MM.1S (cell line): ENCODE measurements around the gene NOSIP.

Source experiments
- DNase-seq: peaks from one replicate; pipeline ENCODE4 v3.0.0-alpha.2; 2015
- H2AFZ ChIP-seq: fragments of 300-600 bp; sonication (generic); 2 replicates; pipeline ENCODE4 v1.6.0; 2016; ENCODE audit warnings: antibody characterized with exemption, low read length
- H3F3A ChIP-seq: fragments of 300-600 bp; sonication (generic); 2 replicates; pipeline ENCODE4 v1.6.1; 2016; ENCODE audit warnings: mild to moderate bottlenecking, antibody characterized with exemption, low read length, moderate library complexity, mixed read lengths; ENCODE audit not compliant: insufficient read depth
- H3K27ac ChIP-seq: fragments of 300-600 bp; sonication (generic); 2 replicates; pipeline ENCODE4 v1.5.1; 2016; ENCODE audit warnings: mild to moderate bottlenecking, low read length
- H3K27me3 ChIP-seq: fragments of 300-600 bp; sonication (generic); replicated peaks from 2 replicates; pipeline ENCODE4 v1.6.0; 2016; ENCODE audit warnings: low read length; ENCODE audit not compliant: insufficient read depth
- H3K36me3 ChIP-seq: fragments of 300-600 bp; sonication (generic); replicated peaks from 2 replicates; pipeline ENCODE4 v1.6.1; 2016; ENCODE audit warnings: mild to moderate bottlenecking, low read length, mixed read lengths; ENCODE audit not compliant: insufficient read depth
- H3K4me1 ChIP-seq: fragments of 300-600 bp; sonication (generic); 2 replicates; pipeline ENCODE4 v1.6.1; 2016; ENCODE audit warnings: low read length, mixed read lengths
- H3K4me2 ChIP-seq: fragments of 300-600 bp; sonication (generic); 2 replicates; pipeline ENCODE4 v1.6.0; 2016; ENCODE audit warnings: low read depth, low read length
- H3K4me3 ChIP-seq: fragments of 300-600 bp; sonication (generic); 2 replicates; pipeline ENCODE4 v1.5.1; 2016; ENCODE audit warnings: low read length, mixed read lengths
- H3K79me2 ChIP-seq: fragments of 300-600 bp; sonication (generic); 2 replicates; pipeline ENCODE4 v1.6.1; 2016; ENCODE audit warnings: mixed run types, low read length, mixed read lengths
- H3K9ac ChIP-seq: fragments of 300-600 bp; sonication (generic); 2 replicates; pipeline ENCODE4 v1.6.1; 2016; ENCODE audit warnings: low read length, mixed read lengths
- H3K9me2 ChIP-seq: fragments of 300-600 bp; sonication (generic); replicated peaks from 2 replicates; pipeline ENCODE4 v1.6.1; 2016; ENCODE audit warnings: mild to moderate bottlenecking, low read length, mixed read lengths; ENCODE audit not compliant: insufficient read depth
- H3K9me3 ChIP-seq: fragments of 300-600 bp; sonication (generic); replicated peaks from 2 replicates; pipeline ENCODE4 v1.6.1; 2016; ENCODE audit warnings: mild to moderate bottlenecking, low read length, mixed read lengths; ENCODE audit not compliant: insufficient read depth
- H4K20me1 ChIP-seq: fragments of 300-600 bp; sonication (generic); 2 replicates; pipeline ENCODE4 v1.6.1; 2016; ENCODE audit warnings: mild to moderate bottlenecking, low read length, moderate library complexity, mixed read lengths; ENCODE audit not compliant: insufficient read depth
- CTCF ChIP-seq: fragments of 300-600 bp; sonication (generic); IDR thresholded peaks from 2 replicates; pipeline ENCODE4 v1.5.1; 2016; ENCODE audit warnings: antibody characterized with exemption, low read length, mixed read lengths
- EZH2 ChIP-seq: fragments of 300-600 bp; sonication (generic); optimal IDR thresholded peaks from 2 replicates; pipeline ENCODE3; 2017; ENCODE audit warnings: low read depth, mild to moderate bottlenecking, antibody characterized with exemption, low read length, mixed read lengths
- EZH2phosphoT487 ChIP-seq: fragments of 300-600 bp; sonication (generic); IDR thresholded peaks from 2 replicates; pipeline ENCODE4 v1.6.1; 2018; ENCODE audit warnings: antibody characterized with exemption, low read length

Gene NOSIP

DNA sequence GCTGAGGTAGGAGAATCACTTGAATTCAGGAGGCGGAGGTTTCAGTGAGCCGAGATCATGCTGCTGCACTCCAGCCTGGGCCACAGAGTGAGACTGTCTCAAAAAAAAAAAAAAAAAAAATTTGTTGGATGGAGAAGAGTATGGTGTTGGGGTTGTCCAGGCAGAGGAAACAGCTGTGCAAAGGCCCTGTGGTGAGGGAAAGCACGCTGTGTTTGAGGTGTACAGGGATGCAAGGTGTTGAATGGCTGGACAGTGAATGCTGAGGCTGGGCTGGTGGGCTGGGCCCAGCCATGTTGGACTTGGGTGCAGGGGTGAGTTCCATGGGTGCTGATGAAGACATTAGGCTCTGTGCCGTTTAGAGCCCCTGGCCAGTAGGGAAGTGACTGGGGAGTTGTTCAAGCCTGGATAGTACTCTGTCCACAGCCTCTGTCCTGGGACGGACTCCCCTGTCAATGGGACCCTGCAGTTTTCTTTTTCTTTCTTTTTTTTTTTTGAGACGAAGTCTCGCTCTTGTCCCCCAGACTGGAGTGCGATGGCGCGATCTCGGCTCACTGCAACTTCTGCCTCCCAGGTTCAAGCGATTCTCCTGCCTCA, 29.2 kb upstream of the NOSIP start:
- Histone ChIP-seq H3K27me3 (no peaks in the 10 kb centered on the region), H3K9me3 (no peaks in the 10 kb centered on the region), H3K9ac (no peak overlapping the region), H3K4me3 (no peak overlapping the region), H3K9me2 (no peaks in the 10 kb centered on the region), H2AFZ (no peak overlapping the region), H3K36me3 (peaks cover 5% of the 10 kb centered on the region; the same call in 1 of the 2 replicates), H3K4me1 (no peaks in the 10 kb centered on the region), H3K79me2 (peaks cover 59% of the 10 kb centered on the region), H3K4me2 (no peak overlapping the region), H4K20me1 (no peaks in the 10 kb centered on the region), H3F3A (no peaks in the 10 kb centered on the region), H3K27ac (no peak overlapping the region)
- TF ChIP-seq CTCF: no peak
- no peak for TF ChIP-seq EZH2phosphoT487
- TF ChIP-seq EZH2: no peak
- no peak for DNase-seq

DNA sequence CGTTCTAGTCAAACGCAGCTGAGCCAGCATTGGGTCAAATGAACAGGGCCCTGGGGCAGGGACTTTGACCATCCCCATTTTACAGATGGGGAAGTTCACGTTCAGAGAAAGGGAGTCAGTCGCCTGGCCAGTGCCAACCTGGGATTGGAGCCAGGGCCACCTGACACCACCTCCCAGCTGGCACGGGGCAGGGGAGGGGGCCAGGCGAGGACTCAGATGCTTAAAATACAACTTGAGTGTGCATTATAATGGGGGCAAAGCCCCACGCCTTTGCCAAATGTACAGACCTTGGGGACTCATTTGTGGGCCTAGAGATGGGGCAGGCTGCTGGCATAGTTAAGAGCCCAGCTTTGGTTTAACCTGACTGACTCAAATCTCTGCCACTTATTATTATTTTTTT, 25.2 kb upstream of the NOSIP start:
- H3K79me2 ChIP-seq: peaks cover 63% of the 10 kb centered on the region
- no peaks in the 10 kb centered on the region for H3K9me3 ChIP-seq
- H3K4me3 ChIP-seq: no peak overlapping the region
- no peak overlapping the region for H2AFZ ChIP-seq
- H3K27ac ChIP-seq: no peak overlapping the region
- peaks cover 5% of the 10 kb centered on the region; the same call in 1 of the 2 replicates for H3K36me3 ChIP-seq
- no peak overlapping the region for H3K4me2 ChIP-seq
- H4K20me1 ChIP-seq: no peaks in the 10 kb centered on the region
- H3K4me1 ChIP-seq: no peaks in the 10 kb centered on the region
- H3K9me2 ChIP-seq: no peaks in the 10 kb centered on the region
- no peaks in the 10 kb centered on the region for H3F3A ChIP-seq
- DNase-seq: no peak
- H3K27me3 ChIP-seq: no peaks in the 10 kb centered on the region
- H3K9ac ChIP-seq: no peak overlapping the region
- TF ChIP-seq EZH2phosphoT487 (no peak), EZH2 (no peak), CTCF (no peak)

DNA sequence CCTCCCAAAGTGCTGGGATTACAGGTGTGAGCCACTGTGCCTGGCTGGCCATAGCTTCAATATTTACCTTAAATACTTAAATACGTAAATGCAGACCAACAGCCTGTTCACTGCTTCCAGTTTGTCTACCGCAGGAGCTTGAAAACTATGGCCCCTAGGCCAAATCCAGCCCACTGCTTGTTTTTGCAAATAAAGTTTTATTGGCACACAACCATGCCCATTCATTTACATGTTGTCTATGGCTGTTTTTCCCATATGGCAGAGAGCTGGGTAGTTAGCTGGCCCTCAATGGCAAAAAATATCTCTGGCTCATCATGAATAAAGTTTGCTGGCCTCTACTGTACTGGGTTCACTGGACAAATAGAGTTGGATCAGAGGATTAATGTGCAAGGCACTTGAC, 22.4 kb upstream of the NOSIP start:
- no peaks in the 10 kb centered on the region for H3K4me1 ChIP-seq
- H3K36me3 ChIP-seq: no peaks in the 10 kb centered on the region
- H3K79me2 ChIP-seq: peaks cover 49% of the 10 kb centered on the region
- H3K27ac ChIP-seq: no peak overlapping the region
- H2AFZ ChIP-seq: no peak overlapping the region
- H3K4me3 ChIP-seq: no peak overlapping the region
- no peaks in the 10 kb centered on the region for H3K9me2 ChIP-seq
- no peaks in the 10 kb centered on the region for H3K9me3 ChIP-seq
- no peak for DNase-seq
- no peaks in the 10 kb centered on the region for H4K20me1 ChIP-seq
- TF ChIP-seq EZH2phosphoT487 (no peak), EZH2 (no peak), CTCF (no peak)
- no peaks in the 10 kb centered on the region for H3K27me3 ChIP-seq
- H3K4me2 ChIP-seq: no peak overlapping the region
- no peak overlapping the region for H3K9ac ChIP-seq
- H3F3A ChIP-seq: no peaks in the 10 kb centered on the region
